Panc1 (cell line): ENCODE data around the gene MAP3K20. TPM values are rescaled to one million over a fixed set of nuclear protein-coding genes. Genes with fewer than 3 reads are reported as not detected.

Experiments used
- ATAC-seq: fragments of 200-7000 bp; cut with Tn5 transposase; 2 replicates; pipeline ENCODE4 v1.9.1; 2020; ENCODE audit warnings: mild to moderate bottlenecking, moderate library complexity
- BruUV-seq: library from RNA; stranded (reverse); fragments of 400-500 nt; replicated peaks from 2 replicates; lab custom pipeline; 2021; lab: Mats Ljungman, UMichigan
- CTCF ChIA-PET: fragments of 300-600 bp; sonication (Branson Sonifier 250); formaldehyde crosslinking; loops from one replicate; lab custom pipeline; 2022; ENCODE audit warnings: antibody characterized with exemption; lab: Charles Lee
- POLR2A ChIA-PET: fragments of 300-600 bp; sonication (Branson Sonifier 250); formaldehyde crosslinking; loops from one replicate; lab custom pipeline; 2022; ENCODE audit warnings: antibody characterized with exemption; lab: Charles Lee
- DNase-seq: peaks from one replicate; pipeline ENCODE4 v3.0.0-alpha.2; 2010; ENCODE audit warnings: low read depth, low spot score
- H3K27ac ChIP-seq: 2 replicates; pipeline ENCODE4 v1.5.1; 2011; ENCODE audit warnings: mild to moderate bottlenecking, low read length, inconsistent platforms
- H3K27me3 ChIP-seq: fragments of 200-500 bp; sonication (Bioruptor generic); 2 replicates; pipeline ENCODE4 v1.6.0; 2014; ENCODE audit warnings: low read length, inconsistent platforms; ENCODE audit not compliant: control insufficient read depth, insufficient read depth
- H3K36me3 ChIP-seq: fragments of 200-500 bp; sonication (Bioruptor generic); 2 replicates; pipeline ENCODE4 v1.5.1; 2014; ENCODE audit warnings: inconsistent platforms, mild to moderate bottlenecking, low read length, moderate library complexity; ENCODE audit not compliant: control insufficient read depth, insufficient read depth
- H3K4me1 ChIP-seq: 2 replicates; pipeline ENCODE4 v1.5.1; 2011; ENCODE audit warnings: inconsistent platforms, mild to moderate bottlenecking, low read length, moderate library complexity; ENCODE audit not compliant: control insufficient read depth, insufficient read depth
- H3K4me3 ChIP-seq, 2 experiments: 2 replicates each; pipeline ENCODE4 v1.5.1; 2011 to 2012; ENCODE audit warnings: low read depth in 2 of 2, low read length in 2 of 2, mild to moderate bottlenecking in 2 of 2, inconsistent platforms in 1 of 2, moderate library complexity in 1 of 2
- H3K9me3 ChIP-seq: fragments of 200-500 bp; sonication (Bioruptor generic); 2 replicates; pipeline ENCODE4 v1.5.1; 2014; ENCODE audit warnings: low read depth, mild to moderate bottlenecking, inconsistent platforms, low read length, moderate library complexity; ENCODE audit not compliant: control insufficient read depth, insufficient read depth
- CTCF ChIP-seq: fragments of 450-650 bp; IDR thresholded peaks from 2 replicates; pipeline ENCODE4 v1.5.1; 2017; ENCODE audit warnings: mild to moderate bottlenecking
- POLR2AphosphoS5 ChIP-seq: IDR thresholded peaks from 2 replicates; pipeline ENCODE4 v1.6.1; 2012; ENCODE audit warnings: mild to moderate bottlenecking, low read depth, low read length, moderate library complexity
- REST ChIP-seq, 2 experiments: IDR thresholded peaks; 2 replicates each; pipeline ENCODE4 v1.6.1; 2011 to 2012; ENCODE audit warnings: low read depth in 2 of 2, control low read depth in 1 of 2, low read length in 1 of 2, mild to moderate bottlenecking in 1 of 2, moderate library complexity in 1 of 2; ENCODE audit not compliant: insufficient read depth in 1 of 2
- SIN3A ChIP-seq: IDR thresholded peaks from 2 replicates; pipeline ENCODE4 v1.6.1; 2012; ENCODE audit warnings: low read depth, mild to moderate bottlenecking, low read length, moderate library complexity, borderline replicate concordance; ENCODE audit not compliant: insufficient read depth
- TCF7L2 ChIP-seq: IDR thresholded peaks from 2 replicates; pipeline ENCODE4 v1.6.1; 2011; ENCODE audit warnings: mild to moderate bottlenecking, low read depth, low read length, inconsistent platforms
- in situ Hi-C: cut with HindIII; loops from 2 replicates; pipeline ENCODE4 v1.10.0; 2016; ENCODE audit warnings: low sequenced_read_pairs, low pct_unique_long_range_greater_than_20kb
- intact Hi-C: fragments of 100-400 bp; cut with micrococcal nuclease; formaldehyde crosslinking; loops from one replicate; pipeline ENCODE4 v1.10.0; 2022; ENCODE audit not compliant: unreplicated experiment
- total RNA-seq: library from RNA; stranded (reverse); gene quantifications from one replicate; pipeline ENCODE4 v1.2.1, GENCODE V29; 2021; ENCODE audit not compliant: unreplicated experiment

The MAP3K20 gene
- total RNA-seq, 1 experiment from 2014 or later, result 121 TPM

- in situ Hi-C loops, result no loop called here
- H3K4me1 ChIP-seq, result no peaks in the 10 kb centered on the region
- no peak overlapping the region for H3K27ac ChIP-seq
- no peak overlapping the region for H3K4me3 ChIP-seq
- peaks cover 3% of the 10 kb centered on the region; the same call in 1 of the 2 replicates for H3K9me3 ChIP-seq
- no peak for ATAC-seq
- H3K36me3 ChIP-seq, result no peaks in the 10 kb centered on the region
- TF ChIP-seq POLR2AphosphoS5 (no peak), TCF7L2 (no peak), CTCF (no peak)
- BruUV-seq, result no TSS peak
- CTCF ChIA-PET, result no interaction called here
- POLR2A ChIA-PET, result interaction anchor here (0.6 kb wide), 1 partner anchor 265 kb away, joined by 5 read pairs; no protein-coding TSS in a partner anchor
- DNase-seq, result no peak
- intact Hi-C loops, result no loop called here
- no peaks in the 10 kb centered on the region for H3K27me3 ChIP-seq
These were observed 214.9 kb downstream of the MAP3K20 start for GRCh38 chr2:173290518-173290917.

GRCh38 chr2:173291412-173291811, 215.8 kb downstream of the MAP3K20 start:
- Histone ChIP-seq H3K4me3 (no peak overlapping the region), H3K4me1 (no peaks in the 10 kb centered on the region), H3K9me3 (peaks cover 3% of the 10 kb centered on the region; the same call in 1 of the 2 replicates), H3K36me3 (no peaks in the 10 kb centered on the region), H3K27me3 (no peaks in the 10 kb centered on the region), H3K27ac (no peak overlapping the region)
- no peak for TF ChIP-seq TCF7L2
- TF ChIP-seq CTCF, result no peak
- no peak for TF ChIP-seq REST (IDR thresholded peaks at IDR 0.05; ENCODE audit: insufficient read depth in 1 of 2, low read depth in 2 of 2, low read length in 1 of 2)
- BruUV-seq, result no TSS peak
- ATAC-seq (no peak), DNase-seq (no peak)
- ChIA-PET CTCF (no interaction called here), POLR2A (interaction anchor here (0.5 kb wide), 1 partner anchor 90 kb away, joined by 9 read pairs; no protein-coding TSS in a partner anchor)
- in situ Hi-C loops, result no loop called here
- intact Hi-C loops, result no loop called here

- DNase-seq (no peak), ATAC-seq (no peak)
- TF ChIP-seq POLR2AphosphoS5, result no peak
- no peak for TF ChIP-seq TCF7L2
- no peak for TF ChIP-seq CTCF
- TF ChIP-seq REST (IDR thresholded peaks at IDR 0.05; ENCODE audit: insufficient read depth in 1 of 2, low read depth in 2 of 2, low read length in 1 of 2), result no peak
- no peak for TF ChIP-seq SIN3A
- ChIA-PET CTCF (no interaction called here), POLR2A (no interaction called here)
- peaks cover 14% of the 10 kb centered on the region; the same call in 1 of the 2 replicates for H3K9me3 ChIP-seq
- no peak overlapping the region for H3K27ac ChIP-seq
- H3K4me1 ChIP-seq, result no peaks in the 10 kb centered on the region
- no peak overlapping the region for H3K4me3 ChIP-seq
- BruUV-seq, result no TSS peak
- intact Hi-C loops, result no loop called here
- no peaks in the 10 kb centered on the region for H3K36me3 ChIP-seq
- in situ Hi-C loops, result no loop called here
- no peaks in the 10 kb centered on the region for H3K27me3 ChIP-seq
These were observed 220.6 kb downstream of the MAP3K20 start for GRCh38 chr2:173296235-173296634.
